ENCODE measurements around the gene DNAH6. TPM values are rescaled to one million over a fixed set of nuclear protein-coding genes. Genes with fewer than 3 reads are reported as not detected.

Gene DNAH6
- polyA plus RNA-seq, 1 donor (not counting 4 experiments of a cell fraction or from before 2014, with no cell fraction given): 0.05 TPM

DNA sequence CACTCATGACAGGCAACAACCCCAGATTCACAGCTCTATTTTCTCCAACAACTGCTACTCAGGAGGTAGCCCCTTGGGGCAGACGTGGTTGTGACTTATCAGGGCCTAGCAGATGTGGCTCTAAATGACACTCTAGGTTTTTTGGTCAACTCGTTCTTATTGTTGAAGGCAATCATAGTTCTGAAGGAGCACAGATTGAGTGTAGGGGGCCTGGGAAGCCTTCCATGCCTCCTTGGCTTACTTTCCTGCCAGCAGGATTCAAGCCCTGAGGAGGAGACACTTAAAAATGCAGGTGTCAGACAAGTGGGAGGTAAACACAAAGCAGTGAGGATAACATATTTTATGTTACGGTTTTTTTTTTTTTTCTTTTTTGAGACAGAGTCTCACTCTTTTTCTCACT is 33.7 kb upstream of the DNAH6 start:
- Histone ChIP-seq H3K9ac (ENCODE audit: control insufficient read depth, extremely low read depth, insufficient read depth, low read length) (no peak overlapping the region), H3K9me1 (ENCODE audit: control insufficient read depth, extremely low read depth, insufficient read depth, low read length) (no peaks in the 10 kb centered on the region), H3K79me2 (ENCODE audit: control insufficient read depth, insufficient read depth, low read length) (no peaks in the 10 kb centered on the region), H2AFZ (ENCODE audit: control insufficient read depth, low read length) (no peak overlapping the region), H3K36me3 (ENCODE audit: control insufficient read depth in 2 of 2, extremely low read depth in 1 of 2, insufficient read depth in 2 of 2, low read length in 2 of 2) (no peaks in the 10 kb centered on the region), H3K4me2 (ENCODE audit: control insufficient read depth, extremely low read depth, insufficient read depth, low read depth, low read length) (no peak overlapping the region), H3K9me3 (ENCODE audit: control insufficient read depth, low read depth, low read length) (no peaks in the 10 kb centered on the region), H3K4me1 (ENCODE audit: control insufficient read depth, extremely low read depth, insufficient read depth, low read length) (no peaks in the 10 kb centered on the region), H3K27me3 (ENCODE audit: control insufficient read depth, extremely low read depth, insufficient read depth, low read length) (no peaks in the 10 kb centered on the region), H3K27ac (ENCODE audit: control insufficient read depth, insufficient read depth, low read length) (no peak overlapping the region), H4K20me1 (ENCODE audit: control insufficient read depth, extremely low read depth, insufficient read depth, low read length) (no peaks in the 10 kb centered on the region), H3K4me3 (ENCODE audit: control insufficient read depth in 2 of 3, extremely low read depth in 1 of 3, insufficient read depth in 2 of 3, low read depth in 1 of 3, low read length in 3 of 3) (no peak overlapping the region)
- dilution Hi-C loops (cut with MboI; ENCODE audit: extremely low pct_ligation_motif_present, low sequenced_read_pairs): no loop called here
- FAIRE-seq: no peak
- TF ChIP-seq, protein P1, sequence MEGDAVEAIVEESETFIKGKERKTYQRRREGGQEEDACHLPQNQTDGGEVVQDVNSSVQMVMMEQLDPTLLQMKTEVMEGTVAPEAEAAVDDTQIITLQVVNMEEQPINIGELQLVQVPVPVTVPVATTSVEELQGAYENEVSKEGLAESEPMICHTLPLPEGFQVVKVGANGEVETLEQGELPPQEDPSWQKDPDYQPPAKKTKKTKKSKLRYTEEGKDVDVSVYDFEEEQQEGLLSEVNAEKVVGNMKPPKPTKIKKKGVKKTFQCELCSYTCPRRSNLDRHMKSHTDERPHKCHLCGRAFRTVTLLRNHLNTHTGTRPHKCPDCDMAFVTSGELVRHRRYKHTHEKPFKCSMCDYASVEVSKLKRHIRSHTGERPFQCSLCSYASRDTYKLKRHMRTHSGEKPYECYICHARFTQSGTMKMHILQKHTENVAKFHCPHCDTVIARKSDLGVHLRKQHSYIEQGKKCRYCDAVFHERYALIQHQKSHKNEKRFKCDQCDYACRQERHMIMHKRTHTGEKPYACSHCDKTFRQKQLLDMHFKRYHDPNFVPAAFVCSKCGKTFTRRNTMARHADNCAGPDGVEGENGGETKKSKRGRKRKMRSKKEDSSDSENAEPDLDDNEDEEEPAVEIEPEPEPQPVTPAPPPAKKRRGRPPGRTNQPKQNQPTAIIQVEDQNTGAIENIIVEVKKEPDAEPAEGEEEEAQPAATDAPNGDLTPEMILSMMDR (optimal IDR thresholded peaks at IDR 0.05 in 1 of 3, IDR thresholded peaks at IDR 0.05 in 1 of 3, conservative IDR thresholded peaks at IDR 0.05 in 1 of 3; ENCODE audit: extremely low read depth in 1 of 3, insufficient read depth in 2 of 3, low read length in 3 of 3): no peak
- TF ChIP-seq EZH2 (IDR thresholded peaks at IDR 0.05; ENCODE audit: low read length): no peak
- DNase-seq (ENCODE audit: low read depth, low spot score): no peak

DNA sequence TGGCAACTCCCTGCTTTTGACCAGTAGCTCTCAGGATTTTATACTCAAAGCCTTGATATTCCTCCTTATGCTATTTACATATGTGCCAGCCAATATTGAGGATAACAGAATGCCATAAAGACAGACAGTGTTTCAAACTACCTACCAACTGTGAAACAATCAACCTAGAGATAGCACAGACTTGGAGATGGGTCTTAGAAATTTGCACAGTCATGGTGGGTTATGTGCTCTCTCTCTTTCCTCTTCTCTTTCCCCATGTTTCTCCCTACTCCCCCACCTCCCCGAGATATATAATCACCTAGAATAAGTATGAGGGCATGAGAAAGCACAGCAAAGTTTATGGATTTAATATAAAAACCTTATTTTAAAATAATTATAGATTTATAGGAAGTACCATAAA is 33.0 kb upstream of the DNAH6 start:
- Histone ChIP-seq H3K4me3 (ENCODE audit: control insufficient read depth in 2 of 3, extremely low read depth in 1 of 3, insufficient read depth in 2 of 3, low read depth in 1 of 3, low read length in 3 of 3) (no peak overlapping the region), H3K27me3 (ENCODE audit: control insufficient read depth, extremely low read depth, insufficient read depth, low read length) (no peaks in the 10 kb centered on the region), H3K9me3 (ENCODE audit: control insufficient read depth, low read depth, low read length) (no peaks in the 10 kb centered on the region), H3K4me2 (ENCODE audit: control insufficient read depth, extremely low read depth, insufficient read depth, low read depth, low read length) (no peak overlapping the region), H3K36me3 (ENCODE audit: control insufficient read depth in 2 of 2, extremely low read depth in 1 of 2, insufficient read depth in 2 of 2, low read length in 2 of 2) (no peaks in the 10 kb centered on the region), H2AFZ (ENCODE audit: control insufficient read depth, low read length) (no peak overlapping the region), H3K9ac (ENCODE audit: control insufficient read depth, extremely low read depth, insufficient read depth, low read length) (no peak overlapping the region), H3K9me1 (ENCODE audit: control insufficient read depth, extremely low read depth, insufficient read depth, low read length) (no peaks in the 10 kb centered on the region), H3K4me1 (ENCODE audit: control insufficient read depth, extremely low read depth, insufficient read depth, low read length) (no peaks in the 10 kb centered on the region), H3K79me2 (ENCODE audit: control insufficient read depth, insufficient read depth, low read length) (no peaks in the 10 kb centered on the region), H4K20me1 (ENCODE audit: control insufficient read depth, extremely low read depth, insufficient read depth, low read length) (no peaks in the 10 kb centered on the region), H3K27ac (ENCODE audit: control insufficient read depth, insufficient read depth, low read length) (no peak overlapping the region)
- FAIRE-seq: no peak
- TF ChIP-seq, protein P1 (optimal IDR thresholded peaks at IDR 0.05 in 1 of 3, IDR thresholded peaks at IDR 0.05 in 1 of 3, conservative IDR thresholded peaks at IDR 0.05 in 1 of 3; ENCODE audit: extremely low read depth in 1 of 3, insufficient read depth in 2 of 3, low read length in 3 of 3): no peak
- no peak for TF ChIP-seq EZH2 (IDR thresholded peaks at IDR 0.05; ENCODE audit: low read length)
- dilution Hi-C loops (cut with MboI; ENCODE audit: extremely low pct_ligation_motif_present, low sequenced_read_pairs): no loop called here
- DNase-seq (ENCODE audit: low read depth, low spot score): no peak
